8988T (cell line): Measurements from ENCODE around the gene MXRA8.
"Not testable (repeated sequence)": the region's sequence is repeated elsewhere in the genome, so short reads cannot be mapped to it uniquely, and the experiment has no call there.

Experiments
- DNase-seq: peaks from one replicate; pipeline ENCODE4 v3.0.0; 2011

MXRA8 gene

DNA sequence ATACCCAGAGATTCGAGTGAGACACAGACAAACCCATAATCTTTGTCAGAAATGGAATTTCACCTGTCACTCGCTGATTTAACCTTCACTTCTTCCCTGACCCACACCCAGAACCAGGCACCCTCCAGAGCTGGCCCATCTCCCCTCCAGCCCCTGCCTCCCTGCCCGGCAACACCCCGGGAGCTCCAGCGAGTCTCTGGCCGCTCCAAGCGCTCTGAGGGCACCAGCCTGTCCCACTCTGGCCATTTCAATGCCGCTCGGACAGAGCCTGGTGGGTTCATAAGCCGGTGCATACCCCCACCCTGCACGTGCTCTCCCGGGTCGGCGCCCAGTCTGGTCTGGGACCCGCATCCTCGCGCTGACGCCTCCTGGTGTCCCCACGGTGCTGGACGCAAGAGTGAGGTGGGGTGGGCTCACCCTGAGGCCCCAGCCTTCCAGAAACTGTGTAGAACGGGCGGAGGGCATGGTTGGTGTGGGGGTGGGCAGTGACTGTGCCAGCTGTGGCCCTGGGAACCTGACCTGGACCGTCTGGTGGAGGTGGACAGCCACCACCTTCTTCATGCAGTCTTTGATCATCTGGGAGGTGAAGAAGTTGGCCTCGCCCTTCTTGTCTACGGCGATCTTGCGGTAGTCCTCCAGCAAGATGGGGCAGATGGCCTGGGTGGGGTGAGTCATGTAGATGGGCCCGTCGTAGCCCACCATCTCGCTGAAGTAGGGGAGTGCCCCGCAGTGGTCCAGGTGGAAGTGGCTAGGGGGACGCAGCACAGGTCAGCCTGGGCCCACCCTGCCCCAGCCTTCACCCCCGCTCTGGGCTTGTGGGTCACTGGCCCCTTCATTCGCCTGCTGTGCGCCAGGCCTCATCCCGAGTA is 39.3 kb downstream of the MXRA8 start:
- no peak for DNase-seq

DNA sequence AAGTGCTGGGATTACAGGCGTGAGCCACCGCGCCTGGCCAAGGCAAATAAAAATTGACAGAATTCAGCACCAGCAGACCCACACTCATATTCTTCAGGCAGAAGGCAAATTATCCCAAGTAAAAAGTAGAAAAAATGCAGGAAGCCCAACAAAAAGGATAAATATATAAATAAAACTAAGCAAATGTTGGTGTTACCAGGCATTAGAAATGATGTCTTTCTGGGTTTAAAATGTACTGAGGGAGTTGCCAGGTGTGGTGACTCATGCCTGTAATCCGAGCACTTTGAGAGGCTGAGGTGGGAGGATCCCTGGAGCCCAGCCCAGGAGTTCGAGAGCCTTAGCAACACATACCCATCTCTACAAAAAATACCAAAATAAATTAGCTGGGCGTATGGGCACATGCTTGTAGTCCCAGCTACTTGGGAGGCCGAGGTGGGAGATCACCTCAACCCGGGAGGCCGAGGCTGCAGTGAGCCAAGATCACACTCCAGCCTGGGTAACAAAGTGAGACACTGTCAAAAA is 40.2 kb downstream of the MXRA8 start:
- no peak for DNase-seq

DNA sequence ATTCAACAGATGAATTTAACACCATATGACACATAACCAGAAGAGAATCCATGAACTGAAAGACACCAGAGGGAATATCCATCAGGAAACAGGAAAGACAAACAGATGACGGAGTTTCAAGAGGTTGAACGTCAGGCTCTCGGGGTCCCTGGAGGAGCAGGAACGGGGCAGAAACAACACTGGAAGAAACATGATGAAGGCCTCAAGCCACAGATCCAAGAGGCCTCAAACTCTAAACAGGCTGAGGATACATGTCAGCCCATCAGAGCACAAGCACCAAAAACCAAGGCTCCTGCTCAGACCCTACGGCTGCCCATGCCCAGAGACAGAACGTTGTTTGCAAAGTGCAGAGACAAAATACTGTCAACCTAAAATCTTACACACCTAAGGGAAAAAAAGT is 40.9 kb downstream of the MXRA8 start:
- no peak for DNase-seq

DNA sequence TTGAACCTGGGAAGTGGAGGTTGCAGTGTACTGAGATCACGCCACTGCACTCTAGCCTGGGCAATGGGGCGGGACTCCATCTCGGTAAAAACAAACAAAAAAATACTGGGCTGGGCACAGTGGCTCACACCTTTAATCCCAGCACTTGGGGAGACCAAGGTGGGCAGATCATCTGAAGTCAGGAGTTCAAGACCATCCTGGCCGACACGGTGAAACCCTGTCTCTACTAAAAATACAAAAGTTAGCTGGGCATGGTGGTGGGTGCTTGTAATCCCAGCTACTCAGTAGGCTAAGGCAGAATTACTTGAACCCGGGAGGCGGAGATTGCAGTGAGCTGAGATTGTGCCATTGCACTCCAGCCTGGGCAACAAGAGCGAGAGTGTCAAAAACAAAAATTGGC is 42.2 kb downstream of the MXRA8 start:
- DNase-seq, result not testable (repeated sequence)

DNA sequence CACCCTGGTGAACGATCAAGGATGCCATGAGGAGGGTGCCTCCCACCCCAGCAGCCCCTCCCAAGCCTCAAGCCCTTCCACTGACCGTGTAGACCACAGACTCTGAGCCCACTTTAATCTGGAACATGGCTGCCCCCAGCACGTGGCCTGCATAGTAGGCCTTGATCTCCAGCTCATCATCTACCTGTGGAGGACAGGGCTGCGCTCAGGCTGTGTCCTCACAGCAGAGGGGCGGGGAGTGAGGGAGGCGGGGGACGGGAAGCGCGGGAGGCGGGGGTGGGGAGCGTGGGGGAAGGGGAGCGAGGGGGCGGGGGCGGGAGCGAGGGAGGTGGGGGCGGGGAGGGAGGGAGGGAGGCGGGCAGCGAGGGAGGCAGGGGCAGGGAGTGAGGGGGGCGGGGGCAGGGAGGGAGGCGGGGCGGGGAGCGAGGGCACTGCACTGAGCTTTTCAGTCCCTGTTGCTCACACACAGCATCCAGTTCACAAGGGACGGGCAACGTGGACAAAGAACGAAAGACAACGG is 42.9 kb downstream of the MXRA8 start:
- DNase-seq, result no peak

DNA sequence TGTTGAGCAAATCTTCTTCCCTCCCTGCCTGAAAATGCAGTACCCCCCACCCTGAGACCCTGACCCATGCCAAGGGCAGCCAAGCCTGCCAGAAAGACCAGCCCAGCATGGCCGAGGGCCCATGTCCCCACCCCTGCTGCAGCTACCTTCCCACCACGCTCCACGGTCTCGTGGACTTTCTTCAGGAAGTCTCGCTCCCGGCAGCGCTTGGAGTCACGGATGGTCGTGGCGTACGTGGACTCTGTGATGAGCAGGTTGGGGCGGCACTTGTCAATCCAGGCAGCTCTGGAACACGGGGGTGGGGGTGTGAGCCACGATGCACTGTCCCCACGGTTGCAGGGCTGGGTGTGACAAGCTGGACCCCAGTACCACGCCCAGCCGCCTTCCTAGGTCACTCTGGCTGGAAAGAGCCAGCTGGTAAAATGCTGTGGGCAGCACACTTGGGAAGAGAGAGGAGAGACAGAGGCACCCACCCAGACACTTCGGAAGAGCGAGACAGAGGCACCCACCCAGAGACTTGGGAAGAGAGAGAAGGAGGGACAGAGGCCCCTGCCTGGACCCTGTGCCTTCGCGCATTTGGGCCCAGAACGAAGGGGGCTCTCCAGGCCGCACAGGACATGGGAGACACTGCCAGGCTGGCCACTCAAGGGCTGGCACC is 43.5 kb downstream of the MXRA8 start:
- DNase-seq, result no peak

DNA sequence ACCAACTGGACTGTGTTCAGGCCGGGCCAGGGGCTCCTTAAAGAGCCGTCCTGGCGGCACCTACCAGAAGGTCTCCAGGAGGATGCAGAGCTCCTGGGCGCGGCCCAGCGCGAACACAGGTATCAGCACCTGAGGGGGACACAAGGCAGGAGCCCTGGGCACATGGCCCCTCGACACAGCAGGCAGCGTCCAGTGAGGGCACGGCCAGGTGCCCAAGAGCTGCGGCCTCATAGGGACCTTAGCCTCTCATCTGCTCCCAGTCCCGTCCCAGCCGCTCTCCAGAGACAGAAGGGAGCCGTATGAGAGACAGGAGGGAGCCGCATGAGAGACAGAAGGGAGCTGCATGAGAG is 44.1 kb downstream of the MXRA8 start:
- no peak for DNase-seq

DNA sequence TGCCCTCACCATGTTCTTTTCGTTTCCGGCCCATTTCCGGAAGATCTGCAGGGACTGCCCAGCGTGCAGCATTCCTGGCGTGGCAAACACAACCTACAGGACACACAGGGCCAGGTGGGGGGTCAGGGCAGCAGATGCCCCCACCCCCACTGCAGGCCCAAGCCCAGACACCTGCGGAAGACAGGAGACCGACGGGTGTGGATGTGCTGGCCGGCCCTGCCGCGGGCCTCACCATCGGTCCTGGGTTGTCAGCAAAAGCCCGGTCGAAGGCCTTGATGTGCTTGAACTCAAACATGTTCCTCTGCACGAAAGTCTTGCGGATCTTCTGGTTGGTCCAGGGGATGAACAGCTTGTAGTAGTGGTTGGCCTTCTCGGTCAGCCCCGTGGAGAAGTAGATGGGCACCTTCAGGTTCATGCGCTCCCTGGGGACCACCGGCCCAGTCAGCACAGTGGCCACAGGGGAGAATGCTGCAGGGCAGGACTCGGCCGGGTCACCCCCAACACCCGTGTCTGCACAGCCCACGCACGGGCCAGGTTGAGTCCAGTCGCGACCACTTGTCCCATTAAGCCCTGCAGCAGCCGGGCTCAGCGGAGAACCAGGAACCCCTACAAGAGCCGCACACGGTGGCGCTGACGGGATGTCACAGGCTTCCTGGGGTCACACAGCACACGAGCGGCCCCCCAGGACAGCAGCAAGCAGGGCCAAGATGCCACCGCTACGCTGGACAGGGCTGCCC is 44.7 kb downstream of the MXRA8 start:
- no peak for DNase-seq

DNA sequence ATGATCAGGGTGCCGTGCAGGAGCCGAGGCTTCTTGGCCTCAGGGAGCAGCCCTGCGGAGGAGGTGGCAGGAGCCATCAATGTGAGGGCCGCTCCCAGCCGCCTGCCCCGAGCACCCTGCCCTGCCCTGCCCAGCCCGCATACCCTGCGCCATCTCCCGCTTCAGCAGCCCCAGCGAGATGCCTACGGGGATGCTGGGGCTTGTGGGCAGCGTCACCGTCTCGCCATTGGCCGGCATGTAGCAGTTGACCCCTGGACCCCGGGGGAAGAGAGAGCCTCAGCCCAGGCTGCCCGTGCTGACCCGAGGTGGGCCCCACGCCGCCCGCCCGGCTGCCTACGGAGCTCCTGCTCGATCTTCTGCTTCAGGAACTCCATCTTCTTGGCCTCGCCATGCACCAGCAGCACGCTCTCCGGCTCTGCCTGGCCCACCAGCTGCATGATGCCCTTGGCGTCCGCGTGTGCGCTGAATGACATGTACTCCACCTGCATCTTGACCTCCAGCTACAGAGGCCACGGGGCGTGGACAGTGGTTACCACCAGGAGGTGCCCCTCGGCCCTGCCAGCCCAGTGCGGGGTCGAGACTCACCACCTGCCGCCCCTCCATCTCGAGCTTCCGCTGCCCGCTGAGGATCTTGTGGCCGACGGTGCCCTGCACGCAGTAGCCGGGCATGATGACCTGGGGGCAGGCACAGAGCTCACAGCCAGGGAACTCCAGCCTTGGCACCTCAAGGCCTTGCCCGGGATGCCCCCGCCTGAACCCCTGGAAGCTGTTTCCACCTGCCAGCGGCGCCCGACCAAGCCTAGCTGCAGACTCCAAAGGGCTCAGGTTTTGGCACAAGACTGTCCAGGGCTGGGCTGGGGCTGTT is 45.7 kb downstream of the MXRA8 start:
- DNase-seq, result no peak

DNA sequence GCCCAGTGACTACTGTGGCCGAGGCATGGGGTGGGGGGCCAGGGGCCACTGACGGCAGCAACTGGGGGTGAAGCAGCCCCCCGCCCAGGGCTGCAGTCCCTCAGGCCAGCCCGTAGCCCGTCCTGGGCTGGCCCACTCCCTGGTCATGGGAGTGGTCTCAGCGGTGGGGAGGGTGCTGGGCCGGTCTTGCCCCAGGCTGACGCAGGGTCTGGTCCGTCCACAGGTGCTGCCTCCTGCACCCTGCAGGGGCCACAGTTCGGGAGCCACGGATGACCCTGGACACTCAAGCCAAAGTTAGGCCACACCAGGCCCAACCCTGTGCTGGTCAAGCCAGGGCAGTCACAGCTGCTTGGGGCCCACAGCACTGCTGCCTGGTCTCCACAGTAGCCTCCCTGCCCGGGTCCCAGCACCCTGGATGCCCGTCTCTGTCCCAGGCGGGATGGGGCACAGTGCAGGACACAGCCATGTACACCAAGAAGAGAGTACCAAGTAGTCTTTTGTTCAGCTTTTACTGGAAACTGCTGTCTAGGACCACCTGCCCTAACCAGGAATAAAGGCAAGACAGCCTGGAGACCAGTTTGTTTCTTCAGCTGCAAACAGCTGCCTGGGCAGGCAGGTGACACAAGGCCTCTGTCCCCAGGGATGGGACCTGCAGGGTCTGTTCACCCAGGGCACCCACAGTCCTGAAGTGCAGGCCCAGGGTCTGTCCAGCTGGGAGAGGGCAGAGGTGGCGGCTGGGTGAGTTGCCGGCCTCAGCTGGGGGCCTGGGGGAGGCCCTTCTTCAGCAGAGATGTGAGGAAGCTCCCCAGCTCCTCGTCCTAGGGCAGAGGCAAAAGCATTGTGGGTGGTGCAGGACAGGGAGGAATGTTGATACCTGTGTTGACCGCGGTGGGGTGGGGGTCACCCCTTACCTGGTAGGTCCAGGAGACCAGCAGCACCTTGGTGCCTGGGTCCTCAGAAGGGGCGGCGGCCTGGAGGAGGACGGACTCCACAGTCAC is 46.9 kb downstream of the MXRA8 start:
- DNase-seq, result no peak

DNA sequence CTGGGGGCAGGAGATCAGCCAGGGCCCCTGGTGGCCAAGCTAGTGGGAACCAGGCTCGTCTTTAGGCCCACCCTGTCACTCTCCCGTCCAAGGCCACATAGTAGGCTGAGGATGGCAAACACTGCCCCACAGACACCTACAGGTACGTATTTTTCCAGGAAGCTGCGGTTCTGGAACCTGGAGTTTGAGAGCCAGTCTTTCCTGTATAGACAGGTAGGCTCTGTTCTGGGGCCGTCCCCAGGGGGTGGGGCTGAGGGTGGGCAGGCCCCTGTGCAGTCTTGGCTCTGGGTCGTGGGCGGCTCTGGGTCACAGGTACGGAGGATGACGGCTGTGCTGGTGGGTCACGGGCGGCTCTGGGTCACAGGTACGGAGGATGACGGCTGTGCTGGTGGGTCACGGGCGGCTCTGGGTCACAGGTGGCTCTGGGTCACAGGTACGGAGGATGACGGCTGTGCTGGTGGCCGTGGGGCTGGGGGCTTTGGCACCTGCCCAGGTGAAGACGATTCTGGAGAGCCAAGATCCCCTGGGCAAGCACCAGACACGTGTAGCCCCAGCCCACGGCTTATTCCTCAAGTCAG is 47.8 kb downstream of the MXRA8 start:
- DNase-seq, result no peak

DNA sequence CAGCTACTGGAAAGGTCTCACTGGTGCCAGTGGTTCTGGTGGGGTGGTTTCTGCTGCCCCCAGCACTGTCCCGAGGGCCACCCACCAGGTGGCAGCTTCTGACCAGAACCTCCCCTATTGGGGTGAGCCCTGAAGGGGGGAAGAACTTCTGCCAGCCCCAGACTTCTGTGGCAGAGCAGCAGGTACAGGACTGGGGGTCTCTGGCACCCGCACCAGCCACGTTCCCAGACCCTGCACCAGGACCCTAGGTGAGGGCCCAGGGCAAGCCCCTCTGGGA is 48.3 kb downstream of the MXRA8 start:
- no peak for DNase-seq

DNA sequence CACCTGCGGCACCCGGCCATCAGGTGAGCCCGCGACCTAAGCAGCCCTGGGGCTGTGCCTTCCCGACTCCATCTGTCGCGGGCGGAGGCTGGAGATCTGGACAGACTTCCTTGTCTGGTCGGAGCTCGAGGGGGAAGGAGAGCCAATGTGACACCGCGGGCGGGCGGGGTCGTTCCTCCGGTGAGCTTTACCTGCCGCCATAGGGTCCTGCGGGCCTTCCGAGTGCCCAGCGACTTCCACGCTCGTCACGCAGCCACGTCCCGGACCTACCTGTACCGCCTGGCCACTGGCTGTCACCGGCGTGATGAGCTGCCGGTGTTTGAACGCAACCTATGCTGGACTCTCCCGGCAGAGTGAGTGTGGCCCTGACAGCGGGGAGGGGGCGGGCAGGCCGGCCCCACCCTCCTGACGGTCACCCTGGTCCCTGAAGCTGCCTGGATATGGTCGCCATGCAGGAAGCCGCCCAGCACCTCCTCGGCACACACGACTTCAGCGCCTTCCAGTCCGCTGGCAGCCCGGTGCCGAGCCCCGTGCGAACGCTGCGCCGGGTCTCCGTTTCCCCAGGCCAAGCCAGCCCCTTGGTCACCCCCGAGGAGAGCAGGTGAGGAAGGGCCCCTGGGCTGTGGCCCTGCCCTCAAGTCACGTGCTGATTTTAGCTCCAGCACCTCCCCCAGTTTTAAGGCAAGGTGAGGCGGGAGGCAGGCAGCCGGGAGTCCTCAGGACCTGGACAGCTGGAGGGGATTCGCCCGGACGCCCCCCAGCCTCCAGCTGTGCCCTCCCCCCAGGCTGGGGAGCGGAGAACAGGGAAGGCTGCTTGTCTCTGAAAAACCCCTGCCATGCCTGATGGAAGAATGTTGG is 48.9 kb downstream of the MXRA8 start:
- no peak for DNase-seq

DNA sequence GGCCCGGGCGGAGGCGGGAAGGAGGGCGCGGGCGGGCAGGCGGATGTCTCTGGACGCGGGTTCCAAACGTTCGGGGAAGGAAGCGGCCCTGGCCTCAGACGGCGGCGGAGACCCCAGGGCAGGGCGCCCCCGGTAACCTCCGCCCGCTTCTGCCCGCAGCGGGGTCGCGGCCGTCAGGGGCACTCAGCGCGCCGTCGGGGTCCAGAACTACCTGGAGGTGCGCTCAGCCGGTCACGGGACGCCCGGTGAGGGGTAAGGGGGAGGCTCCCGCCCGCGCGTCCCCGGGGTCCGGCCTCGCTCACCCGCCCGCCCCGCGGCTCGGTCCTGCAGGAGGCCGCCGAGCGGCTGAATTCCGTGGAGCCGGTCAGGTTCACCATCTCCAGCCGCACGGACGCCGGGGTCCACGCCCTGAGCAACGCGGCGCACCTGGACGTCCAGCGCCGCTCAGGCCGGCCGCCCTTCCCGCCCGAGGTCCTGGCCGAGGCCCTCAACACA is 49.6 kb downstream of the MXRA8 start:
- no peak for DNase-seq

DNA sequence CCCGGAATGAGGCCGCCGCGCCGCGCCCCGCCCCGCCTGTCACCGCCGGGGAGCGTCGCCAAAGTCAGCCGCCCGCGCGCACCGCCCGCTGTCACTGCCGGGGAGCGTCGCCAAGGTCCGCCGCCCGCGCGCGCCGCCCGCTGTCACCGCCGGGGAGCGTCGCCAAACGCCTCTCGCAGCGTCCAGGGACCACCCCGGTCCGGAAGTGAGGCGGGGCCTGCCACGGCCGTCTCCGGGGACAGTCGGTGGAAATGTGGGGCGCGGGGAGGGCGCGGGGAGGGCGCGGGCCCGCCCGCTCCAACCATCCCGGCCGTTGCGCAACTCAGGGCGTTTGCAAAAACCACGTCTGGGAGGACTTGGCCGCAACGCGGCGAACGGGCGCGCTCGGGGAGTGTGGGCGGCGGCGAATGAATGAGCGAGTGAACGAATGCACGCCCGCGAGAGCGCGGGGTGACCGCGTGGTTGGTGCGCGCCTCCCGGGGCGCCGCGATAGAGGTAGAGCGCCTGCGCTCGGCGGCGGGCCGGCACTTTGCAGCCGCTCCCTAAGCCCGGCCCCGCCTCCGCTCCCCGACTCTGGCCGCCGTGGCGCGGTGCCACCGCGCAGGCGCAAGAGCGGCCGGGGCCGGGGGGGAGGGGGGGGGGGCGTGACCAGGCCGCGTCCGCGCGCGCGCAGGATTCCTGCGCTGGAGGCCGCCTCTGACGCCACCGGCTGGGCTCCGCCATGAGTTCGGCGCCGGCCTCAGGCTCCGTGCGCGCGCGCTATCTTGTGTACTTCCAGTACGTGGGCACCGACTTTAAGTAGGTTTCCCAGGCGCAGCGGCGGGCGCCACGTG is 50.2 kb downstream of the MXRA8 start, which contains the start of the genes ACAP3 and PUSL1:
Gene ACAP3 (minus strand): TSS at position 8 of the 833 bp plus-strand sequence. CDS start 115 bp downstream, outside the sequence.
Gene PUSL1 (plus strand): TSS at position 675 of the 833 bp plus-strand sequence. CDS start 47 bp downstream, at position 722.
- DNase-seq, result peak; percentile 98

DNA sequence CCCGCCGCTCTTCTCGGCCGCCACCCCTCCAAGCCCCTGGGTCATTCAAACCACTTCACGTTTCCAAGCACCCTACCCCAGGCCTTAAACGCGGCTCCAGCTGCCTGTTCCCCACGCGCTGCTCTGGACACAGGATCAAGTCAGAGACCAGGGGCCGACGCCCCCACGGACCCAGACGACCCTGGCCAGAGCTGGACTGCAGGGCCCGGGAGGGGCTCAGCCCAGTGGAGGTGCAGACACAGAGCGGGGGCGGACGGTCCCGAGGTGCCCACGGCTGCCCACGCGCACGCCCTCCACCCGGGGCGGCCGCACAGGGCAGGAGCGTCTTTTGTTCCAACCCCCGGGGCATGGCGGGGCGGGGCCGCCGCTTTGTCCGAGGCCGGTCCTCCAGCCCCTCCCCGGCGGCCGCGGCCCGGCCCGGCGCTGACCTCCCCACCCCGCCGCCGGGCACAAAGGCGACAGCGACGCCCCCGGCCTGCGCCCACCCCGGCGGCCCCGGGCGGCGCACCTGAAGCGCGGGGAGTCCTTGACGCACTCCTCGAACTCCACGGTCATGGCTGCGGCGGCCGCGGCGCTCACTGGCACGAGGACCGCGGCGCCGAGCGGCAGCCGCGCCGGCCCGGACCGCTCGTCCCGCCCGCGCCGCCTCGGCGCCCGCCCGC is 51.0 kb downstream of the MXRA8 start:
- DNase-seq, result no peak

DNA sequence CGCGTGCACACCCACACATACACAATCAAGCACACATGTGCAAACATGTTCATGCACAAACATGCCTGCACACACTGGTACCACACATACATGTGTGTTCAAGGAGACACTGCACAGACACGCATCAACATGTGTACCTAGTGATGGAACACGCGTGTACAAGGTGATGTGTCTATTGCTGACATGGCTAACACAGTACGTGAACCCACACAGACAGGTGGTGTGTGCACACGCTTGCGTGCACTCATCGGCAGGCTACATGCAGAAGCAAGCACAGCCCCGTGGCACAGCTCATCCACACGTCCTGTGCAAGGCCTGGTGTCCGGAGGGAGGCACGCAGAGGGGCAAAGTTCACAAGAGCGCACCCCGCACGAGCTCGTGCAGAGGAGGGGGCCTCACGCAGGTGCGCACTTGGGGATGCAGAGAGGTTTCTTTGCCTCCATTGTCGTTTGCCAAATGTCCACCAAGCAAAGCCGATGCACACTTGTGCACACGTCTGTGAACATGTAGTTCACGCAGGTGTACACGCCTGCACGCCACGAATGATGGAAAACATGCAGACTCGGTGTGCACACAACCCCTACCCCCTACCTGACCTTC is 51.6 kb downstream of the MXRA8 start:
- DNase-seq, result no peak
